ENCODE measurements around the gene ENKD1. TPM values are rescaled to one million over a fixed set of nuclear protein-coding genes. Genes with fewer than 3 reads are reported as not detected.

Gene ENKD1
- 6.7 to 12.9 TPM (median 12.3 TPM) in 5 replicates for total RNA-seq (2022; extraction: Qiagen RNA extraction)

GRCh38 chr16:67666559-67667452, at the start of gene ENKD1, which contains the start of gene C16orf86:
Gene ENKD1 (minus strand): TSS chr16:67666750. CDS start chr16:67666442, 308 bp downstream.
Gene C16orf86 (plus strand): TSS chr16:67666814. CDS start chr16:67666971, 157 bp downstream.

GRCh38 chr16:67660564-67661028, 6.0 kb downstream of the ENKD1 start, which contains the start of gene PARD6A:
Gene PARD6A (plus strand): TSS chr16:67660960. CDS start chr16:67661039, 79 bp downstream.

GRCh38 chr16:67659675-67660563, 6.6 kb downstream of the ENKD1 start, which contains the start of gene ACD:
Gene ACD (minus strand): TSS chr16:67660260. CDS start chr16:67660220, 40 bp downstream.

Other genes starting within 250 kb of the ENKD1 start
- gene HSD11B2, start 235.6 kb downstream of the ENKD1 start, total RNA-seq (2022; extraction: Qiagen RNA extraction) = 1.3 to 2.3 TPM (median 2.0 TPM) in 5 replicates
- gene ATP6V0D1, start 185.6 kb downstream of the ENKD1 start, total RNA-seq (2022; extraction: Qiagen RNA extraction) = 99.2 to 120 TPM (median 116 TPM) in 5 replicates
- gene AGRP, start 183.2 kb downstream of the ENKD1 start, total RNA-seq (2022; extraction: Qiagen RNA extraction) = not detected in 5 replicates
- gene RIPOR1, start 137.9 kb downstream of the ENKD1 start, total RNA-seq (2022; extraction: Qiagen RNA extraction) = 39.0 to 48.1 TPM (median 42.2 TPM) in 5 replicates
- gene CTCF, start 104.2 kb downstream of the ENKD1 start, total RNA-seq (2022; extraction: Qiagen RNA extraction) = 33.0 to 40.9 TPM (median 35.4 TPM) in 5 replicates
- gene CARMIL2, start 21.6 kb downstream of the ENKD1 start, total RNA-seq (2022; extraction: Qiagen RNA extraction) = 1.3 to 1.8 TPM (median 1.7 TPM) in 5 replicates
- 27.6 to 38.3 TPM (median 36.3 TPM) in 5 replicates for gene ACD, start 6.5 kb downstream of the ENKD1 start, total RNA-seq (2022; extraction: Qiagen RNA extraction)
- 1.0 to 2.3 TPM (median 1.8 TPM) in 5 replicates for gene PARD6A, start 5.8 kb downstream of the ENKD1 start, total RNA-seq (2022; extraction: Qiagen RNA extraction)
- gene C16orf86, start 64 bp upstream of the ENKD1 start, total RNA-seq (2022; extraction: Qiagen RNA extraction) = 0.16 to 0.19 TPM (median 0.18 TPM) in 3 of 5 replicates, not detected in the others
- gene GFOD2, start 52.6 kb upstream of the ENKD1 start, total RNA-seq (2022; extraction: Qiagen RNA extraction) = 16.2 to 17.8 TPM (median 16.9 TPM) in 5 replicates
- gene RANBP10, start 139.8 kb upstream of the ENKD1 start, total RNA-seq (2022; extraction: Qiagen RNA extraction) = 8.3 to 10.2 TPM (median 9.6 TPM) in 5 replicates
- 0.40 to 0.83 TPM (median 0.61 TPM) in 5 replicates for gene TSNAXIP1, start 140.1 kb upstream of the ENKD1 start, total RNA-seq (2022; extraction: Qiagen RNA extraction)
- 26.4 to 43.9 TPM (median 41.9 TPM) in 5 replicates for gene THAP11, start 175.6 kb upstream of the ENKD1 start, total RNA-seq (2022; extraction: Qiagen RNA extraction)
- gene NUTF2, start 180.2 kb upstream of the ENKD1 start, total RNA-seq (2022; extraction: Qiagen RNA extraction) = 226 to 250 TPM (median 240 TPM) in 5 replicates
- gene CENPT, start 180.9 kb upstream of the ENKD1 start, total RNA-seq (2022; extraction: Qiagen RNA extraction) = 25.7 to 33.9 TPM (median 29.4 TPM) in 5 replicates
- gene EDC4, start 206.3 kb upstream of the ENKD1 start, total RNA-seq (2022; extraction: Qiagen RNA extraction) = 42.6 to 67.0 TPM (median 63.9 TPM) in 5 replicates
- gene NRN1L, start 218.1 kb upstream of the ENKD1 start, total RNA-seq (2022; extraction: Qiagen RNA extraction) = 0.14 to 0.32 TPM (median 0.27 TPM) in 4 of 5 replicates, not detected in the other
- 11.0 to 19.4 TPM (median 16.2 TPM) in 5 replicates for gene PSKH1, start 226.5 kb upstream of the ENKD1 start, total RNA-seq (2022; extraction: Qiagen RNA extraction)